Esophagus (tissue), 2 donors: ENCODE measurements around the gene ALPP. TPM values are rescaled to one million over a fixed set of nuclear protein-coding genes. Genes with fewer than 3 reads are reported as not detected.
"Not testable (repeated sequence)": the region's sequence is repeated elsewhere in the genome, so short reads cannot be mapped to it uniquely, and the experiment has no call there.

Experiments used
- H3K27ac ChIP-seq, 2 donors: one replicate each; pipeline ENCODE4 v1.5.1; 2013; ENCODE audit warnings: low read depth in 2 of 2, mild to moderate bottlenecking in 2 of 2, inconsistent platforms in 1 of 2, low read length in 1 of 2, moderate library complexity in 1 of 2
- H3K27me3 ChIP-seq, 2 donors: one replicate each; pipeline ENCODE4 v1.6.1; 2013; ENCODE audit warnings: low read length in 2 of 2, control low read depth in 1 of 2, mild to moderate bottlenecking in 1 of 2; ENCODE audit not compliant: insufficient read depth in 2 of 2, control insufficient read depth in 1 of 2
- H3K36me3 ChIP-seq, 2 donors: one replicate each; pipeline ENCODE4 v1.6.1; 2013; ENCODE audit warnings: low read length in 1 of 2; ENCODE audit not compliant: control insufficient read depth in 2 of 2, insufficient read depth in 2 of 2
- H3K4me1 ChIP-seq, 2 donors: one replicate each; pipeline ENCODE4 v1.6.1; 2013; ENCODE audit warnings: low read length in 1 of 2; ENCODE audit not compliant: control insufficient read depth in 2 of 2, insufficient read depth in 2 of 2
- H3K4me3 ChIP-seq, 2 donors: one replicate each; pipeline ENCODE4 v1.5.1; 2013; ENCODE audit warnings: low read length in 2 of 2, mild to moderate bottlenecking in 2 of 2, low read depth in 1 of 2, moderate library complexity in 1 of 2
- H3K9me3 ChIP-seq, 2 donors: one replicate each; pipeline ENCODE4 v1.6.1; 2013; ENCODE audit warnings: mild to moderate bottlenecking in 2 of 2, low read depth in 1 of 2, low read length in 1 of 2, moderate library complexity in 1 of 2; ENCODE audit not compliant: control insufficient read depth in 2 of 2, insufficient read depth in 1 of 2
- WGBS, 2 donors: extraction: QIAGEN DNeasy Blood & Tissue Kit; methylation state at CpG; one replicate each; pipeline ENCODE4 v1.1.7; 2013; 5-methylcytosine and 5-hydroxymethylcytosine counted together
- polyA plus RNA-seq, 2 donors: library from polyadenylated mRNA; stranded (reverse); fragments of 200-250 nt; gene quantifications; one replicate each; pipeline ENCODE4 v1.2.3, GENCODE V29; 2013
- donor health status: healthy with polysubstance abuse.
- donor health status: Bipolar disorder and iron deficiency.

Gene ALPP
- polyA plus RNA-seq, 2 donors, result not detected

DNA sequence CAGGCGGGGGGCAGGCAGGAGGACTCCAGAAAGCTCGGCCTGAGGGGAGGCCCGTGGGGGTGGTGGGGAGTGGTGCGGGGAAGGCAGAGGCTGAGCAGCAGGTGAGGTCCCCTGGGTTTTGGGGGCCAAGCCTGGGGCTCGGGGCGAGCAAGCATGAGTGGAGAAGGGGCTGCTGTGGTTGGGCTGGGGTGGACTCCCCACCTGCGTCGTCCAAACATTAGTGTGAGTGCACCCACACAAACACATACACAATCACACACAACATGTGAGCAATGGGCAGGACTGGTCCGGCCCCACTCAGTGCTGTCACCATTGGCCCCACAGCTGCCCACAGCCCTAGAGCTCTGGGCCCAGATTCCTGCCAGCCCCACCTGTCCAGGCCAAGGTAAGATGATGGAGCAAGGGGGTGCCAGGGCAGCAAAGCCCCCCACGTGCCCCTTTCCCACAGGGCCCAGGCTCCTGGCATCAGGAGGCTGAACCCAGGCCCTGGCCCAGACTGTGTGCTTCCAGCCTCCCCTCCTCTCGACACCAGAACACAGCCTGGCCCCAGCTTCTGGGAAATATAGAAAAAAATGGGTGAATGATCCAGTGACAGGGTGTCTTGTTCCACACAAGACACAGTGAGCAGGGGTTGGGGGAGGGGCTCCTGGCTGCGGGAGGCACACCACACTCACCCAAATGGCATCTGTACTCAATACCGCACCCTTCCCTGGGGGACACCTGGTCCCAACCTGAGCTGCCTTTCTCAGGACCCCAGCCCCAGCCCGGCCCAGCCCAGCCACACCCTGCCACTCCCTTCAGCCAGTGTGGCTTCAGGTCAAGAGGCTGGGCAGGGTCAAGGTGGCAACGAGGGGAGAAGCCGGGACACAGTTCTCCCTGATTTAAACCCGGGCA is 463 bp upstream of the ALPP start:
- Histone ChIP-seq H3K4me1 (no peaks in the 10 kb centered on the region), H3K4me3 (no peak overlapping the region), H3K9me3 (no peaks in the 10 kb centered on the region), H3K27ac (no peak overlapping the region), H3K27me3 (peaks cover 0 to 6% of the 10 kb centered on the region in 2 donors), H3K36me3 (no peaks in the 10 kb centered on the region)
- 78 to 83% methylated on average over 17 of the region's 17 CpGs for WGBS, 2 donors

DNA sequence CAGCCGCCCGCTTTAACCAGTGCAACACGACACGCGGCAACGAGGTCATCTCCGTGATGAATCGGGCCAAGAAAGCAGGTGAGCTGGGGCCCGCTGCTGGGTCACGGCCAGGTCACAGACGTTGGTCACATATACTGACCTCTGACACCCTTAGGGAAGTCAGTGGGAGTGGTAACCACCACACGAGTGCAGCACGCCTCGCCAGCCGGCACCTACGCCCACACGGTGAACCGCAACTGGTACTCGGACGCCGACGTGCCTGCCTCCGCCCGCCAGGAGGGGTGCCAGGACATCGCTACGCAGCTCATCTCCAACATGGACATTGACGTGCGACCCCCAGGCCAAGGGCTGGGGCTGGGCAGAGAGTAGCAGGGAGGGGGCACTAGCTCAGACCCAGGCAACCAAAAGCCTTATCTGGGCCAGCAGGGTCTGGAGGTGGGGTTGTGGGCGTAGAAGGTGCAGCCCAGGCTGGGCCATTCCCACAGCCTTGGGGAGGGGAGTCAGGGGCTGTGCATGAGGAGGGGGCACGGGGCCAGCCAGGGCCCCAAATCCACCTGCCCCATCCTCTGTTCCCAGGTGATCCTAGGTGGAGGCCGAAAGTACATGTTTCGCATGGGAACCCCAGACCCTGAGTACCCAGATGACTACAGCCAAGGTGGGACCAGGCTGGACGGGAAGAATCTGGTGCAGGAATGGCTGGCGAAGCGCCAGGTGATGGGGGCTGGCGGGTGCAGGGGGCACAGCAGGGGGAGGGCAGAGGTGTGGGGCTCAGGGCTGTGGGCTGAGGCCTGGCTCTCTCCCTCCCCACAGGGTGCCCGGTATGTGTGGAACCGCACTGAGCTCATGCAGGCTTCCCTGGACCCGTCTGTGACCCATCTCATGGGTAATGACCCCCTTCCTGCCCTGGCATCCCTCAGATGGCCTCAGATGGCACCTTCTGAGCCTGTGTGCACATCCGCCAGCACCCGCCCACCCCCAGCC is 1.3 kb downstream of the ALPP start:
- H3K4me3 ChIP-seq, H3K36me3 ChIP-seq, H3K27ac ChIP-seq, H3K27me3 ChIP-seq, H3K4me1 ChIP-seq, H3K9me3 ChIP-seq: not testable (repeated sequence)
- WGBS, 2 donors, result 86% methylated on average over 31 to 41 of the region's 41 CpGs

DNA sequence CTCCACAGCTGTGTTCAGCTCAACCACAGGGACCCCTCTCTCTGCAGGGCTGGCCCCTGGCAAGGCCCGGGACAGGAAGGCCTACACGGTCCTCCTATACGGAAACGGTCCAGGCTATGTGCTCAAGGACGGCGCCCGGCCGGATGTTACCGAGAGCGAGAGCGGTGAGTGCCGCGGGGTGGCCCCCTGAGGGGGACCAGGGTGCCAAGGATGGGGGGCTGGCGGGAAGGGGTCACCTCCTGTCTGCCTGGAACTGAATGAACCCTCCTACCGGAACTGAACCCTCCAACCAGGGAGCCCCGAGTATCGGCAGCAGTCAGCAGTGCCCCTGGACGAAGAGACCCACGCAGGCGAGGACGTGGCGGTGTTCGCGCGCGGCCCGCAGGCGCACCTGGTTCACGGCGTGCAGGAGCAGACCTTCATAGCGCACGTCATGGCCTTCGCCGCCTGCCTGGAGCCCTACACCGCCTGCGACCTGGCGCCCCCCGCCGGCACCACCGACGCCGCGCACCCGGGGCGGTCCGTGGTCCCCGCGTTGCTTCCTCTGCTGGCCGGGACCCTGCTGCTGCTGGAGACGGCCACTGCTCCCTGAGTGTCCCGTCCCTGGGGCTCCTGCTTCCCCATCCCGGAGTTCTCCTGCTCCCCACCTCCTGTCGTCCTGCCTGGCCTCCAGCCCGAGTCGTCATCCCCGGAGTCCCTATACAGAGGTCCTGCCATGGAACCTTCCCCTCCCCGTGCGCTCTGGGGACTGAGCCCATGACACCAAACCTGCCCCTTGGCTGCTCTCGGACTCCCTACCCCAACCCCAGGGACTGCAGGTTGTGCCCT is 2.9 kb downstream of the ALPP start:
- WGBS, 2 donors, result 25 to 30% methylated on average over 36 to 59 of the region's 59 CpGs
- H3K27ac ChIP-seq, H3K27me3 ChIP-seq: not testable (repeated sequence)

DNA sequence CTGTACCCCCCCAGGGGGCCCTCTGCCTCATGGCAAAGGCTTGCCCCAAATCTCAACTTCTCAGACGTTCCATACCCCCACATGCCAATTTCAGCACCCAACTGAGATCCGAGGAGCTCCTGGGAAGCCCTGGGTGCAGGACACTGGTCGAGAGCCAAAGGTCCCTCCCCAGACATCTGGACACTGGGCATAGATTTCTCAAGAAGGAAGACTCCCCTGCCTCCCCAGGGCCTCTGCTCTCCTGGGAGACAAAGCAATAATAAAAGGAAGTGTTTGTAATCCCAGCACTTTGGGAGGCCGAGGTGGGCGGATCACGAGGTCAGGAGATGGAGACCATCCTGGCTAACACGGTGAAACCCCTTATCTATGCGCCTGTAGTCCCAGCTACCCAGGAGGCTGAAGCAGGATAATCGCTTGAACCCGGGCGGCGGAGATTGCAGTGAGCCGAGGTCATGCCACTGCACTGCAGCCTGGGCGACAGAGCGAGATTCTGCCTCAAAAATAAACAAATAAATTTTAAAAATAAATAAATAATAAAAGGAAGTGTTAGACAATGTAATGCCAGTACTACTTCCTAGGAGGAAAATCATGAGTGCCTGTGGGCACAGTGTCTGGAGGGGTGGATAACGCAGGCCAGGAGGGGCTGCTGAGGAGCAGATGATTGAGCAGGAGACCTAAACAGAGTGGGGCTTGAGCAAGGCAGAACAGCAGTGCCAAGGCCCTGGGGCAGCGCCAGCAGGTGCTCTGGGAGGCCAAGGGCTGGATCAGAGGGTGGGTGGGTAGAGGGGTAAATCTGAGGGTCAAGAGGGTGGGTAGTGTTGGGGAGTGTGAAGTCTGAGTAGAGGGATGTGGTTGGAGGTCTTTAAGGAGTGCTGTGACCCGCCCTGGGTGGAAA is 4.0 kb downstream of the ALPP start:
- Histone ChIP-seq H3K27ac (no peak overlapping the region), H3K27me3 (peaks cover 6 to 20% of the 10 kb centered on the region in 2 donors), H3K36me3 (no peaks in the 10 kb centered on the region), H3K4me3 (no peak overlapping the region), H3K4me1 (peaks cover 4 to 8% of the 10 kb centered on the region in 2 donors), H3K9me3 (no peaks in the 10 kb centered on the region)
- 54 to 55% methylated on average over 18 of the region's 18 CpGs for WGBS, 2 donors

More for the DNA sequence above, 2.9 kb downstream of the ALPP start:
- not testable (repeated sequence) for H3K9me3 ChIP-seq, H3K4me1 ChIP-seq, H3K4me3 ChIP-seq, H3K36me3 ChIP-seq

DNA sequence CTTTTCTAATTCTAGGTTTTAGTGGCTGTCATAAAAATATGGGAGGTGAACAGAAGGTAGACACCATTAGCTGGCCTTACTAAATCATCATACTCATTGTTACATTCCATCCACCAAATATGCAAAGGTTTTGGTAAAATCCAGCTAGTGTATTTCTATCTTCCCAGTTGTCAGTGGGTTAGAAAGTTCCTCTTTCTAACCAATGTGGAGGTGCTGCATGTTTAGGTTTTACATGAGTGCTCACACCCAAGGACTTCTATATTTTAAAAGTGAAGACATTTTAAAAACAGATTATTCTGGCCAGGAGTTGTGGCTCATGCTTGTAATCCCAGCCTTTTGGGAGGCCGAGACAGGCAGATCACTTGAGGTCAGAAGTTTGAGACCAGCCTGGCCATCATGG is 5.9 kb downstream of the ALPP start:
- Histone ChIP-seq H3K27me3 (peaks cover 6 to 31% of the 10 kb centered on the region in 2 donors), H3K27ac (no peak overlapping the region), H3K4me3 (no peak overlapping the region), H3K36me3 (no peaks in the 10 kb centered on the region), H3K9me3 (peaks cover 0 to 2% of the 10 kb centered on the region in 2 donors), H3K4me1 (peaks cover 7 to 8% of the 10 kb centered on the region in 2 donors)
- 82 to 85% methylated on average over 1 of the region's 1 CpG for WGBS, 2 donors

DNA sequence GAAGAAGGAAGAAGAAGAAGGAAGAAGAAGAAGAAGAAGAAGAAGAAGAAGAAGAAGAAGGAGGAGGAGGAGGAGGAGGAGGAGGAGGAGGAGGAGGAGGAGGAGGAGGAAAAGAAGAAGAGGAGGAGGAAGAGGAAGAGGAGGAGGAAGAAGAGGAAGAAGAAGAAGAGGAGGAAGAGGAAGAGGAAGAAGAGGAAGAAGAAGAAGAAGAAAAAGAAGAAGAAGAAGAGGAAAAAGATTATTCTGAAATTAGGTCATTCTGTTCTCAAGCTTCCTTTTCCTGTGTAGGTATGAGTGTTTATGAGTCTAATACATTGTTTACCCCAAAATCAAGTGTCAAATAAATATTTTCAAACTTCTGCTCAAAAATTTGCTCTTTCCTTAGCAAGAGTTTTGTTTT is 6.5 kb downstream of the ALPP start:
- H3K36me3 ChIP-seq, H3K4me1 ChIP-seq, H3K4me3 ChIP-seq, H3K27ac ChIP-seq, H3K9me3 ChIP-seq: not testable (repeated sequence)
- H3K27me3 ChIP-seq, result peaks cover 6 to 31% of the 10 kb centered on the region in 2 donors

DNA sequence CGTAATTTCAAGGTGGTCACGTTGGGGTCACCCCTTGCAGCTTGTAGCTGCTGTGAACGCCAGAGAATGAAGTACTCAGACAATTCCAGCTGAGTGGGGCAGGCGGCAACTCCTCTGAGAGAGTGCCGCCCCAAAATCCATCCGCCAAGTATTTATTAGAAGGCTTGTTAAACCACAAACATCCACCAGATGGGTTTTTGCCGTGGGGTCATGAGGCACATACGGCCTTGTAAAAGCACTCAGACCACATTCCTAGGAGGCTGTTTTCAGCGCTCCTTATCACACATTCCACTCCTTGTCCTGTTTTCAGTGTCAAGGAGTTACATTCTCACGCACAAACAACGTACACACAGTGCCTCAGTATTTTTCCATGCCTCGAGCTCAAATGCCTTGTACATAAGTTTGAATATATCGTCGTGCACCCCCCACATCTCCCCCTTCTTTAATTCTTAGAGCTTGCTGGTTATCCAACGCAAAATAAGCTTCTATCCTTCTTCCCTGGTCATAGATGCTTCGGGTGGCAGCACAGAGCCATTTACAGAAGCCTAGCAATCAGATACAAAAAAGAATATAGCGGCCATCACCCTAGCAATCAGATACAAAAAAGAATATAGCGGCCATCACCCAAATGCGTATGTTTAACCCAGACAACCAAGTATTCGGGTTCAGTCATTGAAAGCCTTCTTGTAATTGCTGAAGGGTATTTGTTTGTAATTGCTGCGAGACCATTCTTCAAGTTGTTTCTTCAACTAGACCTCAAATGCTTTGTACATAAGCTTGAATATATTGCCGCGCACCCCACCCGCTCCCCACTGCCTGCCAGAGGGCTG is 7.3 kb downstream of the ALPP start:
- no peak overlapping the region for H3K27ac ChIP-seq
- H3K36me3 ChIP-seq, result no peaks in the 10 kb centered on the region
- 18 to 19% methylated on average over 24 of the region's 24 CpGs for WGBS, 2 donors
- peaks cover 6 to 31% of the 10 kb centered on the region in 2 donors for H3K27me3 ChIP-seq
- no peak overlapping the region for H3K4me3 ChIP-seq
- H3K4me1 ChIP-seq, result peaks cover 7 to 8% of the 10 kb centered on the region in 2 donors
- H3K9me3 ChIP-seq, result peaks cover 0 to 2% of the 10 kb centered on the region in 2 donors

DNA sequence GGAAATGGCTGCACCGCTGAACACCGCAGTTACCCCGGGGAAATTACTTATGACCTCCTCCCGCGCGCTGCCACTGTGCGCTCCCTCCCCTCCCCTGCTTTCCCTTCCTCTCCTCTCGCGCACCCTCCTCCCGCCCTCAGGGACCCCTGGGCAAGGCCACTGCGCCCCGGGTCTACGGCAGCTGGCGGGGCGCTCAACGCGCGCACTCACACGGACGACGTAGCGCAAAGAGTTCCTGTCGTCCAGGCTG is 7.9 kb downstream of the ALPP start:
- no peaks in the 10 kb centered on the region for H3K36me3 ChIP-seq
- no peak overlapping the region for H3K27ac ChIP-seq
- peaks cover 0 to 2% of the 10 kb centered on the region in 2 donors for H3K9me3 ChIP-seq
- H3K4me1 ChIP-seq, result peaks cover 7 to 8% of the 10 kb centered on the region in 2 donors
- H3K4me3 ChIP-seq, result no peak overlapping the region
- H3K27me3 ChIP-seq, result peaks cover 6 to 31% of the 10 kb centered on the region in 2 donors
- WGBS, 2 donors, result 13 to 15% methylated on average over 23 of the region's 23 CpGs
